Measurements from ENCODE around the gene RPA1. TPM values are rescaled to one million over a fixed set of nuclear protein-coding genes. Genes with fewer than 3 reads are reported as not detected.
A peak's percentile ranks its signal among the peaks of the same experiment; 100 is the strongest.
"Not testable (repeated sequence)": the region's sequence is repeated elsewhere in the genome, so short reads cannot be mapped to it uniquely, and the experiment has no call there.

Gene RPA1
- total RNA-seq, 1 experiment from 2014 or later: 45.4 TPM

DNA sequence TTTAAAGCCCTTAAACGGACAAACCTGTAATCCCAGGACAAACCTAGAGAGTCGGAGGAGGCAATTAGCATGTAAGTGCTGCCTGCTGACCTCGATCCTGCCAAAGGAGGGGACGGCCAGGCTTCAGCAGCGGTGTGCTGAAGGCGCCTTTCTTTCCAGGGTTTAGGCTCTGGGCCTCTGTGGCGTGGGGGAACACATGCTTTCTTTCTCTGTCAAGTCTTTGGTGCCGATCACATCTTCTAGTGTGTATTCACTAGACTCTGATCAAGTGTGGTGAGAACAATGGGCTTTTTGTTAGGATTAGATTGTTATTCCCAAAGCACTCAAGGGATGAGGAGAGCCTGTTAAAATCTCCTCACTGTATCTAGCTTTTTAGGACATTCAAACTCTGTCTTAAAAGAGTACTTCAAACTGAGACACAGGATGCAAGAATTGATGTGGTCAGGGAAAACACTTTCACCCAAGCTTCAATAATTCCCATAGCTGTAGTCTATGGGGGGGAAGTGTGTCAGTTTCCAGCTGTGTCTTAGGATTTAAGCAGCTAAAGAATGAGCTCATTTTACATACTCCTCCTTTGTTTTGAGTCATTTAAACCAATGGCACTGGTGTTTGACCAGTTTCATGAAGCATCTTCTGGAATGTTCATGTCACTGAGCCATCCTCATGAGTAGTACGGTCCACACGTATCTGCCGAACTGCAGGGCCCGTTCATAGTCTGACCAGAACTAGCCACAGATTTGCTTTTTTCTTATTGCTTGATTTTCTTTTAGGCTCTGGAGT lies 51.2 kb downstream of the RPA1 start:
- H3K9me3 ChIP-seq (replicated peaks): no peaks in the 10 kb centered on the region
- peak in 1 of 2 experiments; percentile 2 for DNase-seq
- H3K36me3 ChIP-seq: peaks cover 21% of the 10 kb centered on the region
- H3K27me3 ChIP-seq: no peaks in the 10 kb centered on the region
- H3K4me3 ChIP-seq: no peak overlapping the region
- H3K4me1 ChIP-seq: no peaks in the 10 kb centered on the region
- H3K27ac ChIP-seq: no peak overlapping the region

DNA sequence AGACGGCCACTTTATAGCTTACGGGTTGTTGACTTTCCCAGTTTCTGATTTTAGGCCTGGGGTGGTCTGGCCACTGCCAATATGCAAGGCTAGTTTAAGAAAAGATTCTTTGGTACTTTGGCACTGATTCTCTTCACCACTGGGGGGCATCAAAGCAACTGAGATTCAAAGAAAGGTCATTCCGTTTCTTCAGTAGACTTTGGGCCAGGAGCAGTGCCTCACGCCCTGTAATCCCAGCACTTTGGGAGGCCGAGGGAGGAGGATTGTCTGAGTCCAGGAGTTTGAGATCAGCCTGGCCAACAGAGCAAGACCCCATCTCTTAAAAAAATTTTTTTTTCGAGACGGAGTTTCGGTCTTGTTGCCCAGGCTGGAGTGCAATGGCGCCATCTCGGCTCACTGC lies 53.0 kb downstream of the RPA1 start:
- no peaks in the 10 kb centered on the region for H3K4me1 ChIP-seq
- H3K9me3 ChIP-seq (replicated peaks): no peaks in the 10 kb centered on the region
- peaks cover 17% of the 10 kb centered on the region for H3K36me3 ChIP-seq
- peak; percentile 31 to 57 for DNase-seq
- no peak overlapping the region for H3K4me3 ChIP-seq
- no peaks in the 10 kb centered on the region for H3K27me3 ChIP-seq
- no peak overlapping the region for H3K27ac ChIP-seq

DNA sequence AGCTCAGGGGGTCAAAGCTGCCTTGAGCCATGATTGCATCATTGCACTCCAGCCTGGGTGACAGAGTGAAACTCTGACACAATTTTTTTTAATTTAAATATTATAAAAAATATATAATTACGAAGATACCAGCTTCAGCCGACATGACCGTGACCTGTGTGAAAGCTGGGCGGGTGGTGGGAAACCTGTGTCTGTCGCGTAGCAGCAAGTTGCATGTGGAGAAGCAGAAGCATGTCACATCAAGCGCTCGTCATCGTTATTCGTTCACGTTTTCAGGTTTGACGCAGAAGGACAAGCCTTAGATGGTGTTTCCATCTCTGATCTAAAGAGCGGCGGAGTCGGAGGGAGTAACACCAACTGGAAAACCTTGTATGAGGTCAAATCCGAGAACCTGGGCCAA lies 53.7 kb downstream of the RPA1 start:
- Histone ChIP-seq H3K27me3 (no peaks in the 10 kb centered on the region), H3K27ac (no peak overlapping the region), H3K4me1 (no peaks in the 10 kb centered on the region), H3K9me3 (replicated peaks) (no peaks in the 10 kb centered on the region), H3K4me3 (no peak overlapping the region), H3K36me3 (peaks cover 16% of the 10 kb centered on the region)
- DNase-seq: no peak

DNA sequence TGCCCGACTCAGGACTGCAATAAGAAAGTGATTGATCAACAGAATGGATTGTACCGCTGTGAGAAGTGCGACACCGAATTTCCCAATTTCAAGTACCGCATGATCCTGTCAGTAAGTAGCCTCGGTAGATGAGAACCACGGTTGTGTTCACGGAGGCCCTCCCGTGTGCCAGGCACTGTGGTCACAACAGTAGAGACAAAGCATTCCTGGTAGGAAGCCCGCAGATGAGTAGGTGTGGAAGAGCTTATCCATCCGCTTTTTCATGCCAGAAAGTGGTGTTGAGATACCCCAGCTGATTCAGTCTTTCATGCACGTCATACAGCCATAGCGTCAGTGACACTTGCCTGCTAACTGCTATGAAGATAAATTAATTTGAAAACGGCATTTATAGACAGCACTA lies 58.9 kb downstream of the RPA1 start:
- no peak overlapping the region for H3K27ac ChIP-seq
- H3K4me3 ChIP-seq: no peak overlapping the region
- no peaks in the 10 kb centered on the region for H3K9me3 ChIP-seq (replicated peaks)
- H3K4me1 ChIP-seq: no peaks in the 10 kb centered on the region
- no peak for DNase-seq
- no peaks in the 10 kb centered on the region for H3K27me3 ChIP-seq
- peaks cover 16% of the 10 kb centered on the region; the same call in 1 of the 2 replicates for H3K36me3 ChIP-seq

DNA sequence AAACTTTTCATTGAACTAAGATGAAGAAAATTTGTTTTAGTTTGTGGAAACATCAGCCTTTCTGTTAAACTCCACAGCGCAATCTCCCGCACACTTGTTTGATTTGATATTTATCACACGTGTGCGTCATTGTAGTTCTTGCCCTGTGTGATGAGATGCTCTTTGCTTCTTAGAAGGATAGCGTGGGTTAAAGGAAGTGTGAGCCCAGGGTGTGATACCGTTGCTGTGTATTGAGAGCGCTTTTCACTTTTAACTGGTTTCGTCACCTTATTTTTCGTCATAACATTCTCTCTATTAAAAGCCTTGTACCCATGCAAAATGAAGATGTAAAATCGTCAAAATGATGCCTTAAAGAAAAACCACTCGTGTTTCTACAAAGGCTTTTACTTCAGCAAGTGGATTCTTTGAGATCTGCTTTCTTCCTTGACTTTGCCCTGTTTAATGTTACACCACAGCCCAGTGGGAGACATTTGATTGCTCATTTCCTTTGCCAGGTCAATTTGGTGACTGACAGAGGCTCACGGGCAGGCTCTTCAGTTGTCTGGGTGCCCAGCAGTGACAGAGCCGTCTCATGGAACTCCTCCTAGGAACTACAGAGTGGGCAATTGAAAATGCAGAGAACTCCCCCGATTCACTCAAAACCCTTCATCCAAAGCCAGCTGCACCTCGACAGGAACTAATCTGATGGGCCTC lies 61.1 kb downstream of the RPA1 start:
- no peak overlapping the region for H3K4me3 ChIP-seq
- H3K27me3 ChIP-seq: no peaks in the 10 kb centered on the region
- no peak for DNase-seq
- no peaks in the 10 kb centered on the region for H3K4me1 ChIP-seq
- no peak overlapping the region for H3K27ac ChIP-seq
- H3K9me3 ChIP-seq (replicated peaks): no peaks in the 10 kb centered on the region
- peaks cover 10% of the 10 kb centered on the region; the same call in 1 of the 2 replicates for H3K36me3 ChIP-seq

DNA sequence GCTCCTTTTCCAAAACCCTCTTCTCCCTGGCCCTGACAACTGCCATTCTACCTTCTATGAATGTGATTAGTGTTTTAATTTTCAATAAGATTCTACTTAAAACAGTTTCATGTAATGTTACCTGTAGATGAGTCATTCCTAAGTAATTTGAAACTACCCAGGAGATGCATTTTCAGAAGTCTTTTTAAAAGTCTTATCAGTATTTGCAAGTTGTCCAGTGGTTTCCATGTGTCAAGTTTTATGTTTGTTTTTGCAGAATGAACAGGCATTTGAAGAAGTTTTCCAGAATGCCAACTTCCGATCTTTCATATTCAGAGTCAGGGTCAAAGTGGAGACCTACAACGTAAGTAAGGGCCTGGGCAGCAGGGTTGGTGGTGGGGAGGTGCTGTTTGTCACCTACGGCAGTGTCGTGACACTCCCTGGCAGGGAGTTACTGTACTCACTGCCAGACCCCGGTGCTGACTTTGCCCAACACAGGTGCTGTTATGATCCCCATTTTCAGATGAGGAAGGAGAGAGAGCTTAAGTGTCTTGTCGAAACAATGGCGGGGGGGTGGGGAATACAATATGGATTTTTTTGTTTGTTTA lies 65.0 kb downstream of the RPA1 start:
- Histone ChIP-seq H3K27me3 (no peaks in the 10 kb centered on the region), H3K36me3 (peaks cover 8% of the 10 kb centered on the region; the same call in 1 of the 2 replicates), H3K4me1 (no peaks in the 10 kb centered on the region), H3K4me3 (no peak overlapping the region), H3K27ac (no peak overlapping the region), H3K9me3 (replicated peaks) (no peaks in the 10 kb centered on the region)
- no peak for DNase-seq

DNA sequence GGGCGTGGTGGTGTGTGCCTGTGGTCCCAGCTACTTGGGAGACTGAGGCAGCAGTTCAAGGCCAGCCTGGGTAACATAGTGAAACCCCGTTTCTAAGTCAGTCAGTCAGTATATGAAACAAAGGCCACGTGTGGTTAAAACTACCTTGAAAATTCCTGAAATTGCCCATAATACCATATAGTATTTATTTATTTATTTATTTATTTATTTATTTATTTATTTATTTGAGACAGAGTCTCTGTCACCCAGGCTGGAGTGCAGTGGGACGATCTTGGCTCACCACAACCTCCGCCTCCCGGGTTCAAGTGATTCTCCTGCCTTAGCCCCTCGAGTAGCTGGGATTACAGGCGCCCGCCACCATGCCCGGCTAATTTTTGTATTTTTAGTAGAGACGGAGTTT lies 65.7 kb downstream of the RPA1 start:
- not testable (repeated sequence) for H3K27ac ChIP-seq; H3K4me3 ChIP-seq; H3K27me3 ChIP-seq; H3K36me3 ChIP-seq; DNase-seq; H3K4me1 ChIP-seq; H3K9me3 ChIP-seq (replicated peaks)

DNA sequence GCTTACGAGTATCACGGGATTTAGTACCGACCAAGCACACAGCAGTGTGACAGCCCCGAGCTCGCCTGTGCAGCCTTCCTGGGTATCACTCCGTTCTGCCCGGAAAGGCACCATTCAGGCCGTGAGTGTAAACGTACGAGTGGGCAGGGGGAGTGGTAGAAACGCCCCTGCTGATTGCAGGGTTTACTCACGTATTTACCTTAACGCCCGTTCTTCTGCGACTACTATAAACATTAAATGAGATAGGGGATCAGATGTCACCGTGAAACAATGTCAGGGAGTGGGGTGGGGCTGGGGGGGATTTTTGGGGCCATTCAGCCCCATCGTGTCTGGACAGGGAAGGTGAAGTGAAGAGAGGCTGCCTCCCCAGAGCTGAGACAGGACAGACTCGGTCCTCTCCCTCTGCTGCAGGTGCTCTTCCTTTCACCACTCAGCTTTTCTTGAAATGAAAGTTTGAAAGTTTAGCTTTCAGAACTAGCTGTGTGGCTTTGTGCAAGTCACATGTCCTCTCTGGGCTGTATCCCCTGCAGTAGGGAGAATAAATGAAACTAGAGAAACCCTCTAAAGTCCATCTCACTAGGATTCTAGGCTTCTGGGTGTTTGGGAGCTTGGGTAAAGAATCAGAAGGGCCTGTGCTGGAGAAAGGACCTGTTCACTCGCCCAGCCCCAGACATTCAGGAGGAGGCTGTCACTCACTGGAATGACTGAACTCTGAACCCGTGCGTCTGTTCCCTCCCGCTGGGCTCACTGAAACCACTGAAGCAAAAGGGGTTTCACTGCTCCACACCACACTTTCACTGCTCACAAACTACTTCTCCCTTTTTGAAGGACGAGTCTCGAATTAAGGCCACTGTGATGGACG lies 66.7 kb downstream of the RPA1 start:
- H3K4me1 ChIP-seq: no peaks in the 10 kb centered on the region
- DNase-seq: no peak
- peaks cover 8% of the 10 kb centered on the region; the same call in 1 of the 2 replicates for H3K36me3 ChIP-seq
- H3K9me3 ChIP-seq (replicated peaks): no peaks in the 10 kb centered on the region
- no peaks in the 10 kb centered on the region for H3K27me3 ChIP-seq
- H3K4me3 ChIP-seq: no peak overlapping the region
- H3K27ac ChIP-seq: no peak overlapping the region

DNA sequence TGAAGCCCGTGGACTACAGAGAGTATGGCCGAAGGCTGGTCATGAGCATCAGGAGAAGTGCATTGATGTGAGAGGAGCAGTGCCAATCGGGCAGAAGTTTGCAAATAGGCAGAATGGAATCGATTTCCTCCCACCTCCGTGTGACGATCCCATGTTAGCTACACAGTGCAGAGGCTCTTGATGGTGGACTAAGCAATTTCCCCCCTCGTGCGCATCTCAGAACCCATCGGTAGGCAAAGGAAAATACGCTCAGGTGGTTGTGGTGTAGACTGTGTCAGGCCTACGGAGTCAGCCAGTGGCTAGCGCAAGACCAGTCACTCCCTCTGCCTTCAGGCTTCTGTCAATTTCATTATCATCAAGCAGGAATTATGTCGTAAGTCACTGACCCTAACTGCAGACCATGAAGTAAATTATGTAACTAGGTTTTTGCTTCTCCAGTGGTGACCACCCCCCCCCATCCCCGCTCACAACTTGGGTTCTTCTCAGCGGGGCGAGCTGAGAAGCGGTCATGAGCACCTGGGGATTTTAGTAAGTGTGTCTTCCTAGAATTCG lies 67.4 kb downstream of the RPA1 start:
- DNase-seq: no peak
- Histone ChIP-seq H3K4me1 (no peaks in the 10 kb centered on the region), H3K9me3 (replicated peaks) (no peaks in the 10 kb centered on the region), H3K27me3 (no peaks in the 10 kb centered on the region), H3K4me3 (no peak overlapping the region), H3K36me3 (peaks cover 8% of the 10 kb centered on the region; the same call in 1 of the 2 replicates), H3K27ac (no peak overlapping the region)

DNA sequence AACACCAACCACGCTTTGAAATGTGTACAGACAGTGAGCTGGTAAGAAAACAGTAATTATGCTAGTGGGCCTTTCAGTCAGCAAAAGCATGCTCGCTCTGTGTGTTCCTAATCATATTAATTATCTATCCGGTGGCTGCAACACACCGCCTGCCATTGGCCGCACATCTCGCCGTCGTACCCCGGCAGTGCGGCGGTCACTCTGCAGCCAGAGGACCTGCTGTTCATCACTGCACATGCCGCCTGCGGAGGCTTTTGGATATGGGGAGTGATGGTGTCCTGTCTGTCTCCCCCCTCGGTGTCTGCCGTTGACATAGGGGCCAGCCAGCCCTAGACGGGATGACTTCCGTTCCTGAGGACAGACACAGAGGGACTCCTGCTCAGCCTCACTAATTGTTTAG lies 68.5 kb downstream of the RPA1 start:
- no peak overlapping the region for H3K27ac ChIP-seq
- no peak overlapping the region for H3K4me3 ChIP-seq
- H3K9me3 ChIP-seq (replicated peaks): no peaks in the 10 kb centered on the region
- no peaks in the 10 kb centered on the region for H3K4me1 ChIP-seq
- H3K36me3 ChIP-seq: peaks cover 8% of the 10 kb centered on the region; the same call in 1 of the 2 replicates
- H3K27me3 ChIP-seq: no peaks in the 10 kb centered on the region
- DNase-seq: no peak

DNA sequence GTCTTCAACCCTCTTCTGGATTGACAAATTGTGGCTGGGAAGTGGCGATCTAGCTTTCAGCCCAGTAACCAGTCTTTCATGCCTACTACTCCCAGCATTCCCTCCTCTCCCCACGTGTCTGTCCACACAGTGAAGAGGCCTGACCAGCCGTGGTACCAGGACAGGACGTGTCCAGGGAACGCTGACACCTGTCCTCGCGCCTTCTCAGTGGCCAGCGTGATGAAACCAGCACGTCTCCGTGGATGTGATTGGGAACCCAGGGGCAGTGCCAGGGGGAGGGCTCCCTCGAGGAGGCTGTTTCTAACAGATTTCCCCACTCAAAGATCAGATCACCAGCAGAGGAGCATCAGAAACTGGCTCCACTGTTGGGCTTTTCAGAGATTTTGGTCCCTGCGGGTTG lies 69.1 kb downstream of the RPA1 start:
- Histone ChIP-seq H3K27me3 (no peaks in the 10 kb centered on the region), H3K9me3 (replicated peaks) (no peaks in the 10 kb centered on the region), H3K4me3 (no peak overlapping the region), H3K4me1 (no peaks in the 10 kb centered on the region), H3K27ac (no peak overlapping the region), H3K36me3 (peaks cover 8% of the 10 kb centered on the region; the same call in 1 of the 2 replicates)
- no peak for DNase-seq

DNA sequence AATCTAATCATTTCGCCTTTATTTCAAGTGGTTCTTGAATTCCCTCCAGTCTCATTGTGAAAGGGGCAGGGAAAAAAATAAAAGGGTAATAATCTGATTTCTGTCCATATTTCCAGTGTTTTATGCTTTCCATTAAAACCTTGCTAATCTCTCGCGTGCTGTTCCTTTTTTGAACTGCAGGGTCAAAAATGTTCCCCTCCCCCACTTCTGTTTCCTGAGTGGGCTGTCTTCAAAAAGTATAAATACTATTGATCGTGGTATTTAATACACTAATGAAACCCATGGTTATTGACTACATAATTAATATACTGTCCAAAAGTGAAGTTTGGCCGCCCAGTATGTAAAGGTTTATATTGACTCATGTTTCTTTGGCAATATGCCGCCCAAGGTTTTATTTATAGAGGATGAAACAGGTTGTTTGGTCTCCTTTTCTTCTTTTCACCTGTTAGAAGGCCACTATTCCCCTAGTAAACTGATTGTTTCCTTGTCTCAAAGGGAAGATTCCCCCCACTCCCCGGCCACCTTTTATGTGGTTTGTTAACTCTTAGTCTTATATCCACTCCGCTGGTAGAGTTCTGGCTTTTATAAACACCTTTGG lies 69.7 kb downstream of the RPA1 start:
- no peak overlapping the region for H3K27ac ChIP-seq
- DNase-seq: no peak
- H3K36me3 ChIP-seq: peaks cover 8% of the 10 kb centered on the region; the same call in 1 of the 2 replicates
- H3K9me3 ChIP-seq (replicated peaks): no peaks in the 10 kb centered on the region
- no peak overlapping the region for H3K4me3 ChIP-seq
- no peaks in the 10 kb centered on the region for H3K4me1 ChIP-seq
- H3K27me3 ChIP-seq: no peaks in the 10 kb centered on the region

DNA sequence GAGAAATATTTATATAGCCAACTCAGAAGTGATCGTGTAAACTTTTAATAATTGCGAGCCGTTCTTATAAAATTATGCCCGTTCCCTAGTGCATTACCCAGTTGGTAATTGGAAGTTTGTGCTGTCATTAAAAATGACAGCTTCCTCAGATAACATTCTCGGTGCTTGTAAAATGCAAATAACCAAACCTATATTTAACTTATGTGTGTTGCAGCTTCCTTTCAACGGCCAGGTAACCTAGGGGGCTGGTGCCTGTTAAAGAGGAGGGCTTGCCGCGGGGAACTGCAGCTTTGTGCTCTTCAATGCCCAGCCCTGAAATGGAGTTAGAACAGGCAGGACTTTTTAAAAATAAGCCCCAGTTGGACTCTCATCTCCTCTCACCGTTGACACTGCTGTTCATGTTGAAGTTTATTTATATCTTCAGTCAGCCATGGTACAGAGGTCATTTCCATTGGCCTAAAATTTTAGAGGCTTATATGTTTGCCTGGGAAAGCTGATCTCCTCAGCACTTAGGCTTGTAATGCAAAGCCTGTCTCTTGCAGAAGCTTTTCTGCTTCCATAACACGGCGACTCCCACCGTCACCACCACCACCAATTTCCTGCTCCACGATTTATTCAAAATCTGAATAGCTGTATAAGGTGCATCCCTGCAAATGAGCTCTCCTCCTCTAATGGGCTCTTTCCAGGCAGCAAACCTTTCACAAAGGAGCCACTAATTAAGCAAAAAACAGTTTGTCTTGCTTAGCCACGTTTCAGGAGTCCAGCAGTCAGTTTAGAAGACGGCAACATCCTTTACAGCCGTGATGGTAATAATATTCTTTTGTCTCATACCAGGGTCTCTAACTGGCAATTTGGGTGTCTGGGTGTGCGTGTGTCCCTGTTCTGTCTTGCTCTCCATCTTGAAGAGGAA lies 74.7 kb downstream of the RPA1 start:
- peaks cover 18% of the 10 kb centered on the region for H3K4me1 ChIP-seq
- DNase-seq: no peak
- H3K36me3 ChIP-seq: no peaks in the 10 kb centered on the region
- no peak overlapping the region for H3K27ac ChIP-seq
- H3K27me3 ChIP-seq: no peaks in the 10 kb centered on the region
- no peak overlapping the region for H3K4me3 ChIP-seq
- H3K9me3 ChIP-seq (replicated peaks): no peaks in the 10 kb centered on the region
